ENCODE results near the gene GANC.
"Not testable (repeated sequence)": the region's sequence is repeated elsewhere in the genome, so short reads cannot be mapped to it uniquely, and the experiment has no call there.

The GANC gene

DNA sequence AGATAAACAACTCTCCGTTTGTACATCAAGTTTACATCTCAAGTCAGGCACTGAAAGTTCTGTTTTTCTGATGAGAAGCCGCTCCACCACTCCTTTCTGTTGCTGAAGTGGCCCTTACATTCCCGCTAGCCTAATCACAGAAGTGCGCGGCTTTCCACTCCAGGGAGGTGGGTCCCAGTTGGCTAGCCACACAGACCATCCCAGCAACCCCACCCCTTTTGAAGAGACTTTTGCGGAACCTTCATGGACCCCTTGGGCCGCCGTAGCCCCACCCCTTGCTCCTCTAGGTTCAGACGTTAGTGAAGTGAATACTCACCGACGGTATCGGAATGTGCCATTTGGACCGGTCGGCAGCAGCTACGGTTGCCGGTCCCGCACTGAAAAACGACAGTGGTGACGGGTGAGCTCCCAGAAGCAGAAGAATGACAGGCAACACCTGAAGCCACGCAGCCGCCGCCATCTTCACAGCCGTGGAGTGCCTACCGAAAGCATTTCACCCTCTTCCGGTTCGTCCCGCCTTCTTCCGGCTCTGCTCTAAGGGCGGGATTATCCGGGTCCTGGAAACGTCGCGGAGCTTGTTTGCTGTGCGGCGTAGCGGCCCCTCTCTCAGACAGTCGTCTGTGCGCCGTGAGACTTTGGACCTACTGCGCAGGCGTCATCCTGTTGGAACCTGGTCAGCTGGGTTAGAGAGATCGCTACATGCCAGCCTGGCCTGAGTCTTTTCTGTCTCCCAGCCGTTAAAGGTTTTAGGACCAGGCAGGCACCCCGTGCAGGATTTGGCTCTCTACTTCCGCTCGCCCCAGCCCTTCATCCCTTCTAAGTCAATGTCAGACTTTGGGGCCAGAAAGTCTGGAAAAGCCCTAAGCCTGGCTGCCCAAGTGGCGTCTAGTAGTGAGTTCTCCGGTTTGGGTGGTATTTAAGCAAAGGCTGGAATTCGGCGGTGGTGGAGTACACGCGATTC, at the start of gene GANC, which contains the start of gene TMEM87A:
TSS of gene GANC (plus strand) at position 263 of the 961 bp plus-strand sequence. CDS start 1,281 bp downstream, outside the sequence.
TSS of gene TMEM87A (minus strand) at position 495 of the 961 bp plus-strand sequence. CDS start at position 460, 35 bp downstream.
- peak; percentile 99 for DNase-seq (ENCODE audit: low spot score)

- DNase-seq (ENCODE audit: low spot score) = no peak
These were observed 46.4 kb upstream of the GANC start for GRCh38 chr15:42226648-42227047.

GRCh38 chr15:42228036-42228435, 45.0 kb upstream of the GANC start:
- DNase-seq (ENCODE audit: low spot score) = no peak

DNA sequence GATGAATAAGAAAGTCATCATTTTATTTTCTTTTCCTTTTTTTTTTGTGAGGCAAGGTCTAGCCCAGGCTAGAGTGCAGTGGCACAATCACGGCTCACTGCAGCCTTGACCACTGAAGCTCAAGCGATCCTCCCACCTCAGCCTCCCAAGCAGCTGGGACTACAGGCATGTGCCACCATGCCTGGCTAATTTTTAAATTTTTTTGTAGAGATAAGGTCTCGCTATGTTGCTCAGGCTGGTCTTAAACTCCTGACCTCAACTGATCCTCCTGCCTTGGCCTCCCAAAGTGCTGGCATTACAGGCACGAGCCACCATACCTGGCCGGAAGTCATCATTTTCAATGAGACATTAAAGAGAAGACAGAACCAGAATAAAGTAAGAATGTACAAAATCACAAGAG, 44.0 kb upstream of the GANC start:
- DNase-seq (ENCODE audit: low spot score) = not testable (repeated sequence)

DNA sequence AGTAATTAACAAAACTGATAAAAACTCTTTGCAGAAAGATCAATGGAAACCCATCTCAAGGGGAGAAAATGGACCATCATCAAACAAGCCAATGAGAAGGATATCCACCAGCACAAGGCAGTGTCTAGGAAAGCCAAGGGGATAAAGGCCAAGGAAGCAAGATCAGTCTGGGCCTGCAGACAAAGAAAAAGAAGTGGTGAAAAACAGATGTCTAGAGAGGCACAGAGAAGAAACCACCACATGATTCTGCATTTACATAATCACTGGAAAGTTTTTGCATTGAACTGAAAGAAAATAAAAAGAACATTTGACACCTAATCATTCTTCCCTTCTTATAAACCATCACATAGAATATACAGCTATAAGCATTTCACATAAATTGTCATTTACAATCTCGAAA, 41.9 kb upstream of the GANC start:
- DNase-seq (ENCODE audit: low spot score) = no peak

- no peak for DNase-seq (ENCODE audit: low spot score)
These were observed 40.4 kb upstream of the GANC start for GRCh38 chr15:42232606-42233005.

DNA sequence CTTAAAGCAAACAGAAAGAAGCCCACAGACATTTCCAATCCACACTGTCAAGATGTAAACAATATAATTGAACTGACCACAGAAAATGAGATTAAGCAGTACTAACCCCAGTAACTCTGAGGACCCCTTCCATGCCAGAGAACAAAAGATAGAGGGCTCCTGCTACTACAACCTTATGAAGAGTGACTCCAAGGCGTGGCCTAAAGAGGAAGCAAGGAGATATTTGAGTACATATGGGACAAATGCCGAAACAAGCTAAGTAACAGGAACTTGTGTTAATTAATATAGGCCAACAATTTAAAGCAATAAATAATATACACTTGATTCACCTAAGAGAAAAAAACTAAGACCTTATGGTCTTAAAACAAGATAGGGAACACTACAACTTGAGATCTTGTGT, 39.9 kb upstream of the GANC start:
- DNase-seq (ENCODE audit: low spot score) = no peak

DNA sequence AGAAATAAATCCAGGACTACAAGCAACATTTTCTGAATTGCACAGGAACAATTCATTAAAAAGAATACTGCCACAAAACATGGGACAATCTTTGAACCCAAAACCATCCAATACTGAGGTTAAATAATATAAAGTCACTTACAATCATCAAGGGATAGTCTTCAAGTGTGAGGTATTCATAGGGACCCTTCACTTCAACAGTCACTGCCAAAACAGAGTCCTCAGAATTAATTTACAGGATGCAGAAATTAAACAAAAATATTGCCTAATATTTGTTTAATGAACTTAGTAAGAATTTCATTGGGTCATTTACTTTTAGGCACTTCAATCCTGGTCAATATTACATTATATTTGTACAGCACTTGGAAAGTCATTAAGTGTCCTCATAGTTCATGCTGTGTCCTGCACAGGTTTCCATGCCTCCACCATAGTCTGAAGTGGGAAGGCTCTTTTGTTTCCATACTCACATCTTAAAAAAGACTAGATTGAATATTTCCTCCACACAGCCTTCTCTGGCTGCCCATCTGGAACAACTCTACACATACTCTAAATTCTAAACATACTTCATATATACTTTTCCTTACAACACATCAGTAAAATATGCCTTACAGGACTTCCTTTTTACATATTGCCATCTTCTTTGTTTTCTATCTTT, 33.3 kb upstream of the GANC start:
- DNase-seq (ENCODE audit: low spot score) = peak; percentile 34

- no peak for DNase-seq (ENCODE audit: low spot score)
These were observed 32.2 kb upstream of the GANC start for GRCh38 chr15:42240823-42241222.

DNA sequence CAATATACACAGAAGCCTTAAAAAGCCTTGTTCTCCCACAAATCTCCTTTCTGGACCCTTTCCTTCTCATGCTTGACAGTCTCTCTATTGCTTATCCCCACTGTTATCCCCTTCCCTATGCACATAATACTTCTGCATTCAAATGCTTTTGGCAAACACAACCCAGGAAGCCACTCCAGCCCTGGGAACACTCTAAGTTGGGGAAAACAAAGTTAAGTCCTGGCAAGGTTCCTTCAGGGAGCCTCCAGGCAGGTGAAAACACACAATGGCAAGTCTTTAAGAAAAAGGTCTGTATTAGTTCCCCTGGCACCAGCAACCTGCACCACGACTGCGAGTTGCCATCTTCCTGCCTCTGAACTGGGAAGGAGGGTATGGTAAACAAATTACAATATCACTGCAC, 19.7 kb upstream of the GANC start:
- no peak for DNase-seq (ENCODE audit: low spot score)

DNA sequence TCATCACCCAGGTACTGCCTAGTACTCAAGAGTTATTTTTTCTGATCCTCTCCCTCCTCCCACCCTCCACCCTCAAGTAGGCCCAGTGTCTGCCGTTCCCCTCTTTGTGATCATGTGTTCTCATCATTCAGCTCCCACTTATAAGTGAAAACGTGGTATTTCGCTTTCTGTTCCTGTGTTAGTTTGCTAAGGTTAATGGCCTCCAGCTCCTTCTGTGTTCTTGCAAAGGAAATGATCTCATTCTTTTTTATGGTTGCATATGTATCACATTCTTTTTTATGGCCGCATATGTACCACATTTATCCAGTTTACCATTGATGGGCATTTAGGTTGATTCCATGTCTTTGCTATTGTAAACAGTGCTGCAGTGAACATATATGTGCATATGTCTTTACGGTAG, 8.2 kb upstream of the GANC start:
- DNase-seq (ENCODE audit: low spot score) = no peak

DNA sequence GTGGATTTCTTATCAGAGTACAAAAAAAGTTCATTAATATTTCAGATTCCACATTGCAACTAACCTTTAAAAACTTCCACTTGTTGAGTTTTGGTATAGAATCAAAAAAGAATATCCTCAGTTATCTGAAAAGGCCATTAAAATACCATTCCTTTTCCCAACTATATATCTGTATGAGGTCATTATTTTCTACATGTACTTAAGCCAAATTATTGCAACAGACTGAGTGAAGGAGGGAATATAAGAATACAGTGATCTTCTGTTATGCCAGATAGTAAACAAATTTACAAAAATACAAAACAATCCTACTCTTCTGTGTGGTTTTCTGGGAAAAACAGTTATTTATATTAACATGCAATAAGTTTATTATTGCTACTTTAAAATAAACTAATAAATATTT, 5.7 kb upstream of the GANC start:
- DNase-seq (ENCODE audit: low spot score) = no peak

DNA sequence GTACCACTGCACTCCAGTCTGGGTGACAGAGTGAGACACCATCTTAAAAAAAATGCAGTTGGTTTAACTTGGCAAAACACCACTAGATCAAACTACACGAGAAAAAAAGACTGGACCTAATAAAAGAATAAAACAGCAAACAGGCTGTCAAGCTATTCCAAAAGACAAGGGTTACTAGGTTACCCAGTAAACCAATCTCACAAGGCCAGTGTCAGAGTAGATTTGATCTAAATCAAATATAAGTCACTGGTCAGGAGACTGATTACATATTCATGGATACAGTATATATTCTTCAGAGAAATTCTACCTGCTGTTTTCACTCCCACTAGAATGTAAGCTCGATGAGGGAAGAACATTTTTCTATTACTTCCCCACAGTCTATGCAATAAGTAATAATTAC, 2.5 kb upstream of the GANC start:
- DNase-seq (ENCODE audit: low spot score) = no peak

DNA sequence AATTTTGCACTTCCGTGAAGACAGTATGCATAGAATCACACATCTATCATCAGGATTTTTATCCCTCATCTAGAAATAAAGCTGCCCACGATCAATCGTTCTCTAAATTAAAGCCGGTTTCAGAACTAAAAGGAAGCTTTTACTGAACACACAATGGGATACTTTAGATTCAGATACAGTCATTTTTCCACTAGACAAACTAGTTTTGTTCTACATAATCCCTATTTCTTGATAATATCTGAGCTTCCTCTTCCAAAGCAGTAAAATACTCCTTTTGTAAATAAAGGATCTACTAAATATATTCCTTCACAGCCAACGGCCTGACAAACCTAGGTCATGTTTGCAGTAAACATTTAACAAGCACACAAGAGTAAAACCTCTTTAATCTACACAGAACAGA, 2.0 kb upstream of the GANC start:
- DNase-seq (ENCODE audit: low spot score) = no peak

GRCh38 chr15:42273900-42274701, 1.1 kb downstream of the GANC start:
- DNase-seq (ENCODE audit: low spot score) = peak; percentile 75

DNA sequence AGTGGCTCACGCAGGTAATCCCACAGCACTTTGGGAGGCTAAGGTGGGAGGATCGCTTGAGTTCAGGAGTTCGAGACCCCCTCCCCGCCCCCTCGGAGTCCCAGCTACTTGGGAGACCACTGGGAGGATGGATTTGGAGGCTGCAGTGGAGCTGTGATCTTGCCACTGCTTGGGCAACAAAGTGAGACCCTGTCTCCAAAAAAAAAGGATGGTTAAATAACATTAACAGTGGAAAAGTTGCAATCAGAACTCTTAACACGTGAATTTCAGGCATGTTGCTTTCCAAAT, 1.6 kb downstream of the GANC start:
- no peak for DNase-seq (ENCODE audit: low spot score)

- no peak for DNase-seq (ENCODE audit: low spot score)
These were observed 2.9 kb downstream of the GANC start for GRCh38 chr15:42275780-42276391.

DNA sequence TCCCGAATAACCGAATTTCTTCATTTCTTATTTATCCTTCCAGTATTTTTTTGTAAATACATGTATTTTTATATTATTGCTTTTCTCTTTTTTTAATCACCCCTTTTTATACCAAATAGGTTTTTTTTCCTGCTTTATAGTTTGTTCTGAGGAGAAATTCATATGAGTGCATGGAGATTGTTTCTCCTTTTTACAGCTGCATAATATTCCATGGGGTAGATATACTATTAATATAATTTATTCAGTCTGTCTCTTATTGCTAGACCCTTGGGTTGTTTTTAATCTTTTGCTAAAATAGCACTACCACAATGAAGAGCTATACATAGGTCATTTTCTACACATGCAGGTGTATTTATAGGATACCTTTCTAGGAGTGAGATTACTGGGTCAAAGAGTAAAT, 3.8 kb downstream of the GANC start:
- no peak for DNase-seq (ENCODE audit: low spot score)

DNA sequence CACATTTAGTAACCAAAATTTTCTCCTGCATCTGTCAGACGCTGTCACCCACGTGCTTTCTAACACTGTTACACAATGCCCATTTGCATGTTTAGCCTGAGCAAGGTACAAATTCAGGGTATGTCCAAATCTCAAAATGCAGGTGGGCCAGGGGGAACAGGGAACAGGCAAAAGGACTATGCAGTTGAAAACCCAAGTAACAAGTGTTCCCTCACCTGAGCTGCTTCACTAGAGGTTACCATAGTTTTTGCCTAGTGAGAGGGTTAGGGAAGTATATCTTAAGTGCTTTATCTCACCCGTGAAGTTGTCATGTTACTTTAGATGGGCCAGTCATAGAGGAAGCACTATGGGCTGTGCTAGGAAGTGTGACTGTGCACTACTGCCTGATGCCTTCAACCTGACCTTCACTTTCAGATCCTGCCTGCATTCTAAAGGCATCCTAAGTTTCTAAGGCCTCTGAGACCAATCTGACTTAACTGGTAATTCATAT, 6.3 kb downstream of the GANC start:
- no peak for DNase-seq (ENCODE audit: low spot score)

DNA sequence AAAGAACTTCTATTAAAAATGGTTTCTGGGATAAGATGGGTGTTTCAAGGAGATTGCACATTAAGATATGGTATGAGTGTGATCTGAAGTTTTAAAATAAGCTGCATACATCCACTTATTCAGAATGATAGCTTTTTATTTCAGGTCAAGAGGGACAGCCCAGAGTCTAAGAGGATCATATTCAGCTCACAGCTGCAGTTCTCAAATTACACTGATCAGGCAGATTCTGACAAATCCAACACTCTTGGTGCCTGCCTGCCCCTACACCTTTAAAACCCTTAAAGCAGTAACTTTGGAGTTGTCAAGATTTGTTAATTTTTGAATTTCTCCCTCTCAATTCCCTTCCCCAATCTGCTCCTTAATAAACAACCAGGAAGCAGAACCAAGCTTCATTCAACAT, 9.3 kb downstream of the GANC start:
- no peak for DNase-seq (ENCODE audit: low spot score)

- DNase-seq (ENCODE audit: low spot score) = no peak
These were observed 9.9 kb downstream of the GANC start for GRCh38 chr15:42282926-42283325.

- DNase-seq (ENCODE audit: low spot score) = no peak
These were observed 10.7 kb downstream of the GANC start for GRCh38 chr15:42283671-42284070.

All from kidney tubule cell (primary cell).